HUES48 (cell line): ENCODE results near the gene RNF212.
"Not testable (repeated sequence)": the region's sequence is repeated elsewhere in the genome, so short reads cannot be mapped to it uniquely, and the experiment has no call there.

Experiments
- H3K27ac ChIP-seq: one replicate; pipeline ENCODE4 v1.7.0; 2013; ENCODE audit warnings: low read depth, low read length, inconsistent platforms
- H3K27me3 ChIP-seq: 2 replicates; pipeline ENCODE4 v1.6.1; 2013; ENCODE audit warnings: mild to moderate bottlenecking, low read length; ENCODE audit not compliant: control insufficient read depth, insufficient read depth
- H3K36me3 ChIP-seq: 2 replicates; pipeline ENCODE4 v1.6.1; 2013; ENCODE audit warnings: low read length; ENCODE audit not compliant: control insufficient read depth, insufficient read depth
- H3K4me1 ChIP-seq: 2 replicates; pipeline ENCODE4 v1.6.1; 2013; ENCODE audit warnings: mild to moderate bottlenecking, low read length; ENCODE audit not compliant: control insufficient read depth, insufficient read depth
- H3K4me3 ChIP-seq: 2 replicates; pipeline ENCODE4 v1.5.1; 2013; ENCODE audit warnings: mild to moderate bottlenecking, low read depth, low read length
- H3K9ac ChIP-seq: 2 replicates; pipeline ENCODE4 v1.6.1; 2013; ENCODE audit warnings: mild to moderate bottlenecking, low read depth, low read length, moderate library complexity
- H3K9me3 ChIP-seq: 2 replicates; pipeline ENCODE4 v1.6.1; 2013; ENCODE audit warnings: low read length; ENCODE audit not compliant: control insufficient read depth, insufficient read depth

RNF212 gene

GRCh38 chr4:1047106-1047975 is 66.0 kb downstream of the RNF212 start:
- peak overlapping the region; percentile 35; the same call in 1 of the 2 replicates for H3K4me3 ChIP-seq
- no peak overlapping the region for H3K9ac ChIP-seq

GRCh38 chr4:1046581-1047011 is 66.8 kb downstream of the RNF212 start:
- not testable (repeated sequence) for H3K27ac ChIP-seq, H3K9ac ChIP-seq, H3K4me1 ChIP-seq, H3K36me3 ChIP-seq, H3K9me3 ChIP-seq
- H3K27me3 ChIP-seq, result peaks cover 23% of the 10 kb centered on the region; the same call in 1 of the 2 replicates
- H3K4me3 ChIP-seq, result peak overlapping the region; percentile 35; the same call in 1 of the 2 replicates

More at GRCh38 chr4:1047106-1047975, 66.0 kb downstream of the RNF212 start:
- Histone ChIP-seq H3K36me3 (no peaks in the 10 kb centered on the region), H3K27me3 (peaks cover 23% of the 10 kb centered on the region; the same call in 1 of the 2 replicates), H3K9me3 (no peaks in the 10 kb centered on the region), H3K4me1 (peaks cover 5% of the 10 kb centered on the region; the same call in 1 of the 2 replicates), H3K27ac (no peak overlapping the region)

- no peaks in the 10 kb centered on the region for H3K36me3 ChIP-seq
- H3K4me1 ChIP-seq, result peaks cover 5% of the 10 kb centered on the region; the same call in 1 of the 2 replicates
- H3K27ac ChIP-seq, result no peak overlapping the region
- no peak overlapping the region for H3K9ac ChIP-seq
- no peak overlapping the region for H3K4me3 ChIP-seq
- no peaks in the 10 kb centered on the region for H3K9me3 ChIP-seq
- H3K27me3 ChIP-seq, result peaks cover 23% of the 10 kb centered on the region; the same call in 1 of the 2 replicates
These were observed 67.7 kb downstream of the RNF212 start for GRCh38 chr4:1045595-1046201.

- no peak overlapping the region for H3K9ac ChIP-seq
- no peak overlapping the region for H3K4me3 ChIP-seq
- no peaks in the 10 kb centered on the region for H3K36me3 ChIP-seq
- no peak overlapping the region for H3K27ac ChIP-seq
- no peaks in the 10 kb centered on the region for H3K9me3 ChIP-seq
- peaks cover 5% of the 10 kb centered on the region; the same call in 1 of the 2 replicates for H3K4me1 ChIP-seq
- H3K27me3 ChIP-seq, result peaks cover 23% of the 10 kb centered on the region; the same call in 1 of the 2 replicates
These were observed 68.2 kb downstream of the RNF212 start for GRCh38 chr4:1045193-1045594.

GRCh38 chr4:1044469-1045192 is 68.7 kb downstream of the RNF212 start:
- H3K9ac ChIP-seq, result no peak overlapping the region; the same call in 1 of the 2 replicates

DNA sequence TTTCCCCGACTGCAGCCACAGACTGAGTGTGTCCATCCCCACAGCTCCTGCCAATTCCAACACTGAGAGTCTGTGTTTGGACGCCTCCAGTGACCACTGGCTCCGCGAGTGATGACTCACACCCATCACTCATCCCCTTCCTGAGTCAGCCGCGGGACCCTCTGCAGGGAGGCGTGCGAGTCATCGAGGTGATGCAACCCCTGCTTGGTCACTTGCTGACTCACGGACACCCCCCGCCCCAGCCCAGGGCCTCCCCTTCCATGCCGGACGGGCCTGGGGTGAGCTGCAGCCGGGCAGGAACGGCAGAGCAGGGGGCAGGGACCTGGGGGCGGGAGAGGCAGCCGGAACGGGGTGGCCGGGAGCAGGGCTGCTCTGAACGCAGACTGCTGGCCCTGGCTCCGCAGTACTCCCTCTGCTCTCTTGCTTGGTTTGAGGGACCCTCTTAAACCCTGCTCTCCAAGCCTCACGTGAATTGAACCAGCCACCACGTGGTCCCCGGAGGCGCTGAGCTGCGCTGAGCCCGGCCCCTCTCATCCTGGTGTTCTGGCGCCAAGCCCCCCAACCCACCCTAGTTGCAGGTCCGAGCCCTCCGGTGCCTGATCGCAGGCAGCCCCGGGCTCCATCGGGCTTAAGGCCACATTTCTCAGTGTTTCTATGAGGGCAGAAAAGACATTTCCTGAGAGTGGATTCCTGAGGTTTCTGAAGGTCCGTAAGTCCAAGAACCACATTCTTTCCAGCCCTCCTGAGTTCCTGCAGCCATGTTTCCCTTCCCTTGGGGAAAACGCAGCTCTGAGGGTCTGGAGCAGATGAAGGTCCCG is 69.5 kb downstream of the RNF212 start:
- peaks cover 23% of the 10 kb centered on the region; the same call in 1 of the 2 replicates for H3K27me3 ChIP-seq
- H3K36me3 ChIP-seq, result no peaks in the 10 kb centered on the region
- H3K9me3 ChIP-seq, result no peaks in the 10 kb centered on the region
- peaks cover 5% of the 10 kb centered on the region; the same call in 1 of the 2 replicates for H3K4me1 ChIP-seq
- H3K9ac ChIP-seq, result no peak overlapping the region; the same call in 1 of the 2 replicates
- peak overlapping the region; percentile 82 for H3K27ac ChIP-seq
- no peak overlapping the region for H3K4me3 ChIP-seq

More at GRCh38 chr4:1044469-1045192, 68.7 kb downstream of the RNF212 start:
- peak overlapping the region; percentile 82 for H3K27ac ChIP-seq
- no peaks in the 10 kb centered on the region for H3K9me3 ChIP-seq
- peaks cover 5% of the 10 kb centered on the region; the same call in 1 of the 2 replicates for H3K4me1 ChIP-seq
- H3K4me3 ChIP-seq, result no peak overlapping the region
- H3K36me3 ChIP-seq, result no peaks in the 10 kb centered on the region
- H3K27me3 ChIP-seq, result peaks cover 23% of the 10 kb centered on the region; the same call in 1 of the 2 replicates

DNA sequence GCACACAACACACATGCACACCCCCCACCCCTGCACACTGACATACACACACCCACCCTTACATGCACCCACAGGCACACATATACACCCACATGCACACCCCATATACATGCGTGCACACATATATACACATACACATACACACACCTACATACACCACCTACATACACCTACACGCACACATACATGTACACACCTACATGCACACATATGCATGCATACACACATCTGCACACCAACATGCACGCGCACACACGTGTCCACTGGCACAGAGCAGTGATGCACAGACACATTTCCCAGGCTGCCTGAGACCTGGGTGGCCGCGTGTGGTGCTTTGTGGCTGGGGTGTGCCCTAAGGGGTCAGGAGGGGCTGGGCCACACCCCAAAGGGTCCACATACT is 70.2 kb downstream of the RNF212 start:
- peak overlapping the region; percentile 78 for H3K27ac ChIP-seq
- H3K4me1 ChIP-seq, result peaks cover 5% of the 10 kb centered on the region; the same call in 1 of the 2 replicates
- H3K9ac ChIP-seq, result no peak overlapping the region
- no peaks in the 10 kb centered on the region for H3K9me3 ChIP-seq
- no peaks in the 10 kb centered on the region for H3K36me3 ChIP-seq
- H3K27me3 ChIP-seq, result peaks cover 23% of the 10 kb centered on the region; the same call in 1 of the 2 replicates
- H3K4me3 ChIP-seq, result no peak overlapping the region

DNA sequence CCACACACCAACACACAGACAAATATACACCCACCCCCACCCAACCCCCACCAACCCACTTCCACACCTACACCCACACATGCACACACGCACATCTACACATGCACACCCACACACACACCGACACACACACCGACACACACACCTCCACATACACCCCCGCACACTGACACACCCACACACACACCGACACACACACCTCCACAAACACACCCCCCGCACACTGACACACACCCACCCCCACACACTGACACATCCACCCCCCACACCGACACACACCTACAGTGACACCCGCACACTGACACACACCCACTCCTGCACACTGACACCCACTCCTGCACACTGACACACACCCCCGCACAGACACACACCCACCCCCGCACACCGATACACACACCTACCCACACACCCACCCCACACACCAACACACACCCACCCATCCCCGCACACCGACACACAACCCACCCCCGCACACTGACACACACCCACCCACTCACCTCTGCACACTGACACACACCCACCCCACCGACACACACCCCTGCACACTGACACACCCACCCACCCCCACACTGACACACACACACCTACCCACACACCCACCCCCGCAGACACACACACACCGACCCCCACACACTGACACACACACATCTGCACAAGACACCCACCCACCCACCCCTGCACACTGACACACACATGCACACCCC is 70.9 kb downstream of the RNF212 start:
- Histone ChIP-seq H3K4me1 (peaks cover 5% of the 10 kb centered on the region; the same call in 1 of the 2 replicates), H3K27me3 (peaks cover 23% of the 10 kb centered on the region; the same call in 1 of the 2 replicates), H3K9me3 (no peaks in the 10 kb centered on the region)

DNA sequence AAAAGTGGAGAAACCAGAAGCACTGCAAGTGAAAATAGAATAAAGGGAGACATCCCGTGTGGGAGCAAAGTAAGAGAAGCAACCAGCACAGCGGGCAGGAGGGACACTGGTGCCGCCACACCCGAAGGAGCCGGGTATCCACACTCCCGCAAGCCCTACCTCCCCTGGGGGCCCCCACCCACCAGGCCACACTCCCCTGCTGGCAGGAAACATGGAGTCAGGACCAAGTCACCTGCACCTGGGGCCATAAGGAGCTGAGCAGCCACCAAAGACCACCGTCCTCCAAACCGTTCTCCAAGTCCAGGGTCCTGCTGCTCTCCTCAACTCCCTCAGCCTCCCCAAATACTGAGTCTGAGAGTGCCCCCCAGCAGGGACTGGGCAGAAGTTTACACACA is 71.4 kb downstream of the RNF212 start:
- peaks cover 23% of the 10 kb centered on the region; the same call in 1 of the 2 replicates for H3K27me3 ChIP-seq
- H3K36me3 ChIP-seq, result no peaks in the 10 kb centered on the region
- H3K9ac ChIP-seq, result no peak overlapping the region
- H3K27ac ChIP-seq, result peak overlapping the region; percentile 40
- no peaks in the 10 kb centered on the region for H3K9me3 ChIP-seq
- no peak overlapping the region for H3K4me3 ChIP-seq
- H3K4me1 ChIP-seq, result peaks cover 5% of the 10 kb centered on the region; the same call in 1 of the 2 replicates

More for the DNA sequence above, 70.9 kb downstream of the RNF212 start:
- H3K9ac ChIP-seq, result no peak overlapping the region
- H3K4me3 ChIP-seq, result no peak overlapping the region
- no peaks in the 10 kb centered on the region for H3K36me3 ChIP-seq
- H3K27ac ChIP-seq, result no peak overlapping the region
